KMS-11 (cell line): Measurements from ENCODE around the gene MRM3.
"Not testable (repeated sequence)": the region's sequence is repeated elsewhere in the genome, so short reads cannot be mapped to it uniquely, and the experiment has no call there.

Source experiments
- H2AFZ ChIP-seq: fragments of 200-600 bp; sonication (generic); 2 replicates; pipeline ENCODE4 v1.6.1; 2016; ENCODE audit warnings: antibody characterized with exemption, mixed run types, low read depth
- H3K27ac ChIP-seq: fragments of 200-600 bp; sonication (generic); 2 replicates; pipeline ENCODE4 v1.6.1; 2016; ENCODE audit warnings: mild to moderate bottlenecking, mixed run types
- H3K27me3 ChIP-seq: fragments of 200-600 bp; sonication (generic); 2 replicates; pipeline ENCODE4 v1.6.1; 2017; ENCODE audit warnings: mild to moderate bottlenecking, low read depth, mixed run types, moderate library complexity; ENCODE audit not compliant: insufficient read depth
- H3K36me3 ChIP-seq: fragments of 200-600 bp; sonication (generic); 2 replicates; pipeline ENCODE4 v1.6.1; 2017; ENCODE audit warnings: mild to moderate bottlenecking, mixed run types; ENCODE audit not compliant: insufficient read depth
- H3K4me1 ChIP-seq: fragments of 200-600 bp; sonication (generic); 2 replicates; pipeline ENCODE4 v1.6.1; 2016; ENCODE audit warnings: mild to moderate bottlenecking, low read depth, mixed run types; ENCODE audit not compliant: poor library complexity, severe bottlenecking
- H3K4me2 ChIP-seq: fragments of 200-600 bp; sonication (generic); 2 replicates; pipeline ENCODE4 v1.7.0; 2016; ENCODE audit warnings: mild to moderate bottlenecking, mixed run types
- H3K4me3 ChIP-seq: fragments of 200-600 bp; sonication (generic); IDR thresholded peaks from 2 replicates; pipeline ENCODE4 v1.6.1; 2017; ENCODE audit warnings: low read depth, low read length, mixed read lengths; ENCODE audit not compliant: insufficient read depth
- H3K79me2 ChIP-seq: fragments of 200-600 bp; sonication (generic); 2 replicates; pipeline ENCODE4 v1.6.1; 2016; ENCODE audit warnings: low read depth, mixed run types; ENCODE audit not compliant: insufficient read depth
- H3K9ac ChIP-seq: fragments of 200-600 bp; sonication (generic); 2 replicates; pipeline ENCODE4 v1.6.1; 2016; ENCODE audit warnings: mild to moderate bottlenecking, mixed run types
- H4K20me1 ChIP-seq: fragments of 200-600 bp; sonication (generic); 2 replicates; pipeline ENCODE4 v1.6.1; 2016; ENCODE audit warnings: mild to moderate bottlenecking, mixed run types; ENCODE audit not compliant: insufficient read depth
- TF ChIP-seq, protein P1 (sequence below): fragments of 200-600 bp; sonication (generic); conservative IDR thresholded peaks from 2 replicates; pipeline ENCODE4 v1.6.1; 2017; ENCODE audit warnings: low read depth, mild to moderate bottlenecking, antibody characterized with exemption, low read length, moderate library complexity, mixed read lengths

MRM3 gene

DNA sequence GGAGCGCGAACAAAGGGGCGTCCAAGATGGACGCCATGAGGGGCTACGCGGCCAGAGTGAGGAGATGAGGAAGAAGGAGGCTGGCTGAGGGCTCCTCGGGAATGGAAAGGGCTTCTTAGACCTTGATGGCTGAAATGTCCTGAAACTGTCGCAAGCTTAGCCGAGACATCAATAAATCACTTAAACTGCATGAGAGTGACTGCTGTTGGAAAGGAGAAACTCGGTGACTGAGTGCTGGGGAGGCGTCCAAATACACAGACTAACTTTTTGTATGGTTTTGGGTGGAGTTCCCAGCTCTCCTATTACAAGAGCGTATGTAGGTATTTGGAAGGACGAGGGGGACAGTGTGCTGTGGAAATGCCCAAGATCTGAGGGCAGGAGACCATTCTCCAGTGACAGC lies 28.7 kb upstream of the MRM3 start:
- Histone ChIP-seq H4K20me1 (no peaks in the 10 kb centered on the region), H3K9ac (no peak overlapping the region), H3K27me3 (no peaks in the 10 kb centered on the region), H3K4me1 (peaks cover 9% of the 10 kb centered on the region), H3K27ac (no peak overlapping the region), H3K4me3 (no peak overlapping the region), H3K4me2 (no peak overlapping the region), H3K79me2 (peaks cover 27% of the 10 kb centered on the region), H2AFZ (no peak overlapping the region), H3K36me3 (no peaks in the 10 kb centered on the region)
- TF ChIP-seq, protein P1, sequence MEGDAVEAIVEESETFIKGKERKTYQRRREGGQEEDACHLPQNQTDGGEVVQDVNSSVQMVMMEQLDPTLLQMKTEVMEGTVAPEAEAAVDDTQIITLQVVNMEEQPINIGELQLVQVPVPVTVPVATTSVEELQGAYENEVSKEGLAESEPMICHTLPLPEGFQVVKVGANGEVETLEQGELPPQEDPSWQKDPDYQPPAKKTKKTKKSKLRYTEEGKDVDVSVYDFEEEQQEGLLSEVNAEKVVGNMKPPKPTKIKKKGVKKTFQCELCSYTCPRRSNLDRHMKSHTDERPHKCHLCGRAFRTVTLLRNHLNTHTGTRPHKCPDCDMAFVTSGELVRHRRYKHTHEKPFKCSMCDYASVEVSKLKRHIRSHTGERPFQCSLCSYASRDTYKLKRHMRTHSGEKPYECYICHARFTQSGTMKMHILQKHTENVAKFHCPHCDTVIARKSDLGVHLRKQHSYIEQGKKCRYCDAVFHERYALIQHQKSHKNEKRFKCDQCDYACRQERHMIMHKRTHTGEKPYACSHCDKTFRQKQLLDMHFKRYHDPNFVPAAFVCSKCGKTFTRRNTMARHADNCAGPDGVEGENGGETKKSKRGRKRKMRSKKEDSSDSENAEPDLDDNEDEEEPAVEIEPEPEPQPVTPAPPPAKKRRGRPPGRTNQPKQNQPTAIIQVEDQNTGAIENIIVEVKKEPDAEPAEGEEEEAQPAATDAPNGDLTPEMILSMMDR: no peak

DNA sequence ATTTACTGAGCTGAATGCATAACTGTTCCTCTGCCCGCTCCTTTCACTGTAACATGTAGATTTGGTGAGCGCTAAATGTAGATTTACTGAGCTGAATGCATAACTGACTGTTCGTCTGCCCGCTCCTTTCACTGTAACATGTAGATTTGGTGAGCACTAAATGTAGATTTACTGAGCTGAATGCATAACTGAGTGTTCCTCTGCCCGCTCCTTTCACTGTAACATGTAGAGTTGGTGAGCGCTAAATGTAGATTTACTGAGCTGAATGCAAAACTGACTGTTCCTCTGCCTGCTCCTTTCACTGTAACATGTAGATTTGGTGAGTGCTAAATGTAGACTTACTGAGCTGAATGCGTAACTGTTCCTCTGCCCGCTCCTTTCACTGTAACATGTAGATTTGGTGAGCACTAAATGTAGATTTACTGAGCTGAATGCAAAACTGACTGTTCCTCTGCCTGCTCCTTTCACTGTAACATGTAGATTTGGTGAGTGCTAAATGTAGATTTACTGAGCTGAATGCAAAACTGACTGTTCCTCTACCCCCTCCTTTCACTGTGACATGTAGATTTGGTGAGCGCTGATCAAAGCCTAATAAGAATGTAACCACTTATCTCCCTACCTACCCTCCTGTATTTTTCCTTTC lies 26.7 kb upstream of the MRM3 start:
- H4K20me1 ChIP-seq, H3K36me3 ChIP-seq, H3K4me1 ChIP-seq, H3K9ac ChIP-seq, H3K27me3 ChIP-seq, H3K27ac ChIP-seq, H3K4me3 ChIP-seq, H2AFZ ChIP-seq, H3K4me2 ChIP-seq: not testable (repeated sequence)
- H3K79me2 ChIP-seq: peaks cover 12% of the 10 kb centered on the region

DNA sequence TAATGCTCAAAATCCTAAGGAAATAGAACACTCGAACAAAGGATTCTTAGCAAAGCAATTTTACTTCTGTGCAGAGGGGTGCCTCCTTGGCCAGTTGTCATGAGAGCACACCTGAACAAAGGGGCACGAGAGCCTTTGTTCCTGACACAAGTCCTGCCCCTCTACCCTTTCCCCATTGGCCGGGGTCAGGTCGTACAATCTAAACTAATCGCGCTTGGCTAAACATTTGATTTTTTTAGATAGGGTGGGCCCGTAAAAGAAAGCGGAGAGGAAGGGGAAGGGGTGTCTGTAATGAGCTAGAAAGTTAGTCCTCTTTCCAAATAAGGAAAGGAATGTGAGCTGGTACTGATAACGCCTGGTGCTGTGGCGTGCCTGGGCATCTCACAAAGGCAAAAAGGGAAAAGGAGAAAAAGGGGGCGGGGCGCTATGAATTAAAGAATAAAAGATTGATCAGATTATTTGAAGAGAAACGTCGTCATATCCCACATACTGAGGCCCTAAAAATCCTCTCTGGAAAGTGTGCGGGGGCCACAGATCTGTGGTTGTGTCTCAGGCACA lies 26.1 kb upstream of the MRM3 start:
- not testable (repeated sequence) for H3K27ac ChIP-seq, H3K27me3 ChIP-seq, H3K4me1 ChIP-seq, H3K9ac ChIP-seq, H2AFZ ChIP-seq, H3K36me3 ChIP-seq, H3K79me2 ChIP-seq, H3K4me2 ChIP-seq, H3K4me3 ChIP-seq, H4K20me1 ChIP-seq

DNA sequence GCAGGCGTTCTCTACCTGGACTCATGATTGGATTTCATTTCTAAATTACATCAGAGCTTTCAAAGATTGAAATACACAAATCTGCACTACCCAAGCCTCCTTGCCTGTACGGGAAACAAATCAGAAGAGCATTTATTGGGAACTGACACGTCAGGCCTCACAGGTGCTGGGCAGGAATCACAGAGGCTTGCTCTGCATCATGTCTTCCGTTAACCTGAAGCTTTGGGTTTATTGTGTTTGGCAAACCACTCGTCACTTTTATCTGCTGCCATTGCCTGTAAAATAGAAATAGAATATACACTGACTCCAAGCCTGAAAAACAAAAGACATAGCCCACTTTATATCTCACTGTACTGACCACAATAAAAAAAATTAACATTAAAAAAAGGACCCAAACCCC lies 22.2 kb upstream of the MRM3 start:
- Histone ChIP-seq H3K9ac (no peak overlapping the region), H4K20me1 (no peaks in the 10 kb centered on the region), H3K4me1 (no peaks in the 10 kb centered on the region), H3K79me2 (no peaks in the 10 kb centered on the region), H3K36me3 (no peaks in the 10 kb centered on the region), H3K27me3 (no peaks in the 10 kb centered on the region), H2AFZ (no peak overlapping the region), H3K4me2 (no peak overlapping the region), H3K27ac (no peak overlapping the region), H3K4me3 (no peak overlapping the region)
- TF ChIP-seq, protein P1: no peak

DNA sequence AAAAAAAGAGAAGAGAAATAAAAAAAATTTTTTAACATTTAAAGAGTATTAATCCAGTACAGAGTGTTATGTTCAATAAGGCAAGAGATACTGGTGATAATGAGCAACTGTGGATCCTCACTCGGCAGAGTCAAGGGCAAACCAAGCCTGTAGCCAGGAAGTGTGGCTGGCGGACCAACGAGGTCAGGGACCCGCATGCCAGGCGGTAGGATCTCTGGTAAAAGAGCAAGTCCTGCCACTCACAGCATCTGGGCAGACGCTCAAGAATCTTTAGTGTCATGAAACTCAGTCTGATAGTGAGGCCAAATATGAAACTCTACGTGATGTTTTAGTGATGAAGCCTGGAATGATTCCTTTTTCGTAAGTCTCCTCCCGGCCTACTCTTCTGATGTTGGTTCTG lies 21.8 kb upstream of the MRM3 start:
- Histone ChIP-seq H3K79me2 (no peaks in the 10 kb centered on the region), H3K4me1 (no peaks in the 10 kb centered on the region), H4K20me1 (no peaks in the 10 kb centered on the region), H3K36me3 (no peaks in the 10 kb centered on the region), H3K4me3 (no peak overlapping the region), H3K27ac (no peak overlapping the region), H3K27me3 (no peaks in the 10 kb centered on the region), H3K4me2 (no peak overlapping the region), H3K9ac (no peak overlapping the region), H2AFZ (no peak overlapping the region)
- TF ChIP-seq, protein P1: no peak
